Stimulated activated CD4-positive, alpha-beta T cell treated with anti-CD3 and anti-CD28 coated beads, Interleukin-1b, Interleukin-23, amount 100 ng/mL, for 4 hours (primary cell): ENCODE measurements around the gene OSBPL2.

ENCODE experiments used
- DNase-seq, 2 donors: peaks; one replicate each; pipeline ENCODE4 v3.0.0-alpha.2; 2020; ENCODE audit warnings: low read depth in 2 of 2

The OSBPL2 gene

DNA sequence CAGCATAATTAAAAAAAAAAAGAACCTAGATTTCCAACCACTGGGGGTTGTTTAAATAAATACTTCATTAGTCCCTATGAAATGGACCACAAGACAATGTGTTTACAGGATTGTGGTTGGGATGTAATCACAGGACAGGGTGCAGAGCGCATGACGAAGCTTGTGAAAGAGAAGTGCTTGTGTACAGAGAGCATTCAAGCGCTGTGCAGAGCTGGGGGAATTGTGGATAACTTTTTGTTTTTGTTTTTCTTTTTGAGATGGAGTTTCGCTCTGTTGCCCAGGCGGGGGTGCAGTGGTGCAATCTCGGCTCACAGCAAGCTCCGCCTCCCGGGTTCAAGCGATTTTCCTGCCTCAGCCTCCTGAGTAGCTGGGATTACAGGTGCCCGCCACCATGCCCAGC lies 106.5 kb downstream of the OSBPL2 start:
- DNase-seq: no peak
